Small intestine (tissue), 7 donors: ENCODE data around the gene DLK1. TPM values are rescaled to one million over a fixed set of nuclear protein-coding genes. Genes with fewer than 3 reads are reported as not detected.

Experiments used
- DNase-seq, 2 donors: peaks; one replicate each; pipeline versions ENCODE4 v3.0.0 to v3.0.0-alpha.2; 2013
- FAIRE-seq: peaks from 2 replicates; lab custom pipeline; 2012; peaks lifted over from hg19 to GRCh38; lab: Jason Lieb, UNC
- H3K27ac ChIP-seq, 3 donors: one replicate each; pipeline ENCODE4 v1.5.1; 2013; ENCODE audit warnings: low read length in 2 of 3, mild to moderate bottlenecking in 2 of 3, control low read depth in 1 of 3, inconsistent platforms in 1 of 3, low read depth in 1 of 3, moderate library complexity in 1 of 3
- H3K27me3 ChIP-seq, 3 donors: one replicate each; pipeline ENCODE4 v1.6.1; 2013; ENCODE audit warnings: low read length in 3 of 3, inconsistent platforms in 1 of 3; ENCODE audit not compliant: control insufficient read depth in 3 of 3, insufficient read depth in 3 of 3
- H3K36me3 ChIP-seq, 3 donors: one replicate each; pipeline ENCODE4 v1.6.1; 2013; ENCODE audit warnings: low read length in 3 of 3, inconsistent platforms in 1 of 3, low read depth in 1 of 3, mild to moderate bottlenecking in 1 of 3, moderate library complexity in 1 of 3; ENCODE audit not compliant: control insufficient read depth in 3 of 3, insufficient read depth in 2 of 3
- H3K4me1 ChIP-seq, 3 donors: one replicate each; pipeline ENCODE4 v1.6.1; 2013; ENCODE audit warnings: low read length in 2 of 3, inconsistent platforms in 1 of 3, low read depth in 1 of 3, mild to moderate bottlenecking in 1 of 3, moderate library complexity in 1 of 3; ENCODE audit not compliant: control insufficient read depth in 3 of 3, insufficient read depth in 2 of 3
- H3K4me3 ChIP-seq, 3 donors: one replicate each; pipeline ENCODE4 v1.5.1; 2013; ENCODE audit warnings: low read length in 3 of 3, control low read depth in 1 of 3, inconsistent platforms in 1 of 3, low read depth in 1 of 3, mild to moderate bottlenecking in 1 of 3, moderate library complexity in 1 of 3
- H3K9me3 ChIP-seq, 2 donors: one replicate each; pipeline ENCODE4 v1.6.1; 2013; ENCODE audit warnings: low read depth in 1 of 2, low read length in 1 of 2; ENCODE audit not compliant: control insufficient read depth in 2 of 2, insufficient read depth in 1 of 2
- WGBS, 3 donors: extraction: QIAGEN DNeasy Blood & Tissue Kit; methylation state at CpG; one replicate each; pipeline ENCODE4 v1.1.7; 2013; 5-methylcytosine and 5-hydroxymethylcytosine counted together
- polyA plus RNA-seq, 4 donors: library from polyadenylated mRNA; stranded (reverse) in 3 of 4; unstranded in 1 of 4; fragments of 200-250 nt in 3 of 4; fragments of 120-200 nt in 1 of 4; gene quantifications; one replicate each; pipeline versions ENCODE4 v1.2.1 to v1.2.3, GENCODE V29; 2013
- donor health status: healthy with polysubstance abuse.
- donor health status: control.
- donor health status: control.
- donor health status: Bipolar disorder and iron deficiency.
- donor health status: healthy.

DLK1 gene
- polyA plus RNA-seq, 4 donors: 0.04 to 7.9 (median 0.72) TPM

- no peak for DNase-seq
- no peak for FAIRE-seq
- Histone ChIP-seq H3K4me3 (no peak overlapping the region), H3K4me1 (peaks cover 0 to 12% (median 0%) of the 10 kb centered on the region in 3 donors), H3K27ac (no peak overlapping the region), H3K36me3 (no peaks in the 10 kb centered on the region), H3K9me3 (peaks cover 0 to 5% of the 10 kb centered on the region in 2 donors), H3K27me3 (peaks cover 0 to 15% (median 0%) of the 10 kb centered on the region in 3 donors)
- WGBS, 3 donors: 42 to 76% (median 55%) methylated on average over 7 of the region's 7 CpGs
Observed at GRCh38 chr14:100712490-100712889, 14.2 kb upstream of the DLK1 start.

DNA sequence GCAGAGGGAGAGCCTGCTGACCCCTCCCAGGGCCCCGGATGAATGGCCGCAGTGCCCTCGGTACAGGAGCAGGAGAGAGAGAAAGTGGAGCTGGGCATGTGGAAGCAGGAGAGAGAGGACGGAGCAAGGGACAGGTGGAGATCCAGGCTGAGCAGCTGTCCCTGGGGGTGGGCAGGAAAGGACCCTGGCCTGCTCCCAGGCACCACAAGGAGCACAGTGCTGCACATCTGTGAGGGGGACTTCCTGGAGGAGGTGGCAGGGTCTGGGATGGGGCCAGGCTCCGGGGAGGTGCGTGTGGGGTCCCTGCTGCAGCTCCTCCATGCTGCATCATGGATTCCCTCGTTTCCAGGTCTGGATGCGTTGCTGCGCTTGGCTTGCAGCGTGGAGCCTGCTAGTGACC lies 13.0 kb upstream of the DLK1 start:
- Histone ChIP-seq H3K27ac (no peak overlapping the region), H3K4me3 (no peak overlapping the region), H3K4me1 (peaks cover 0 to 6% (median 0%) of the 10 kb centered on the region in 3 donors), H3K27me3 (peaks cover 0 to 13% (median 0%) of the 10 kb centered on the region in 3 donors), H3K36me3 (no peaks in the 10 kb centered on the region), H3K9me3 (peaks cover 0 to 5% of the 10 kb centered on the region in 2 donors)
- DNase-seq (no peak), FAIRE-seq (no peak)
- WGBS, 3 donors: 65 to 76% (median 73%) methylated on average over 10 of the region's 10 CpGs

DNA sequence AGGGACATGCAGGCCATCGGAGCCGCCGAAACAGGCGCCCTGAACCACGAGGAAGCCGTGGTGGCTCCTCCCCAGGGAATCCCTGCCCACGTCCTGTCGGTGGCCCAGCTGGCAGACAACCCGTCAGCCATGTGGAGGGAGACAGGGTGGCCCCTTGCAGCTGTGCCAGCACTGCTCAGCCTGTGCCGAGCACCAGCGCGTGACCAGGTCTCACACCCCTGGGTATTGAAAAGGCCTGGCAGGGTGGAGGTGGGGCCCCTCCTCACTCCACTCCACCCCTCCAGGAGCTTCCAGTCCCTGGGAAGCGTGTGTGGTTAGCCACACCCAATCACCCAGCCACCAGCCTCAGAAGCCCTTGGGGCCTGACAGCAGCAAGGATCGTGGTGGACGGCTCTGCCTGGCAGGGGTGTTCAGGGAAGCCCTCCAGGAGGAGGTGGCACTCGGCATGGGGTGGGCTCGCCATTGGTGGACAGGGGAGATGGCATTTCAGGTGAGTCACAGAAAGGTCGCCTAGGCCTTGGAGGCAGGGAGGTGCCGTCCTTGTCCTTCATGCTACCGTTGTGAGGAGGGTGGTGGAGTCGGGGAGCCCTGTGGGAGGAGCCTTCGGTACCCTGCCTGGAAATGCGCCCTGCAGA lies 12.3 kb upstream of the DLK1 start:
- DNase-seq (no peak), FAIRE-seq (no peak)
- H3K36me3 ChIP-seq: no peaks in the 10 kb centered on the region
- WGBS, 3 donors: 53 to 56% (median 53%) methylated on average over 23 of the region's 23 CpGs
- no peak overlapping the region for H3K27ac ChIP-seq
- H3K4me1 ChIP-seq: no peaks in the 10 kb centered on the region
- no peak overlapping the region for H3K4me3 ChIP-seq
- peaks cover 0 to 11% (median 0%) of the 10 kb centered on the region in 3 donors for H3K27me3 ChIP-seq
- H3K9me3 ChIP-seq: peaks cover 0 to 5% of the 10 kb centered on the region in 2 donors

DNA sequence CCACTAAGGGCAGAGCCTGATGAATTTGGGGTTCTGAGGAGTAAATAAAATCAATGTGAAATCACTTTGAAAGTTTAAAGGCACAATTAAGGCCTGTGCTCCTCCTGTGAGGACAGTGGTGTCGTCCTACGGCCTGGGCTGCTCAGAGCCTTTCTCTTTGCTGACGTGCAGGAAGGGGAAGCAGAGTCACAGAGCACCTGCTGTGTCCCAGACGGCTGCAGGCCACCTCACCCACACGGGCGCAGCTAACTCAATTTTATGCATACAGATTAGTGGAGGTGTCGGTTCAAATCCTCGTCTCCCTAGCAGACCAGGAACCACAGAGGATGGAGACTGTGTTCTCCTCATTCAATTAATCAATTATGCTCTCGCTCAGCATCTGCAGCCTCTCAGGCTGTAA lies 11.4 kb upstream of the DLK1 start:
- H3K27ac ChIP-seq: no peak overlapping the region
- FAIRE-seq (no peak), DNase-seq (no peak)
- peaks cover 0 to 5% of the 10 kb centered on the region in 2 donors for H3K9me3 ChIP-seq
- H3K36me3 ChIP-seq: no peaks in the 10 kb centered on the region
- WGBS, 3 donors: 67 to 85% (median 78%) methylated on average over 9 of the region's 9 CpGs
- peaks cover 0 to 12% (median 0%) of the 10 kb centered on the region in 3 donors for H3K27me3 ChIP-seq
- H3K4me3 ChIP-seq: no peak overlapping the region
- no peaks in the 10 kb centered on the region for H3K4me1 ChIP-seq

DNA sequence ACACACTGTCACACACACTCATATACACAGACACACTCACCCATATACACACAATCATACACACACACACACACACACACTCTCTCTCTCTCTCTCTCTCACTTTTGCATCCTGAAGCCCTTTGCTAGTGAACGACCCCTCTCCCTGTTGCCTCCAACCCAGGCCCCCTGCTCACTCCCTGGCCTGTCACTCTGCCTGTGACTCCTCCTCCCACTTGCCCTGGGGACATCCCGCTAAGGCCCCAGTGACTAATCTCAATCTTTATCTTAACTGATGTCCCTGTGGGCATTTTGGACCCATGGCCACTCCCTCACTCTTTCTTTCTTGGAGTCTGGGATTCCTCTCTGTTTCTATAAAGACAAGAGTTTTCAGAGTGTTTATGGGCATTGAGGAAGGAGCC lies 10.9 kb upstream of the DLK1 start:
- Histone ChIP-seq H3K27me3 (peaks cover 0 to 14% (median 0%) of the 10 kb centered on the region in 3 donors), H3K4me3 (no peak overlapping the region), H3K4me1 (no peaks in the 10 kb centered on the region), H3K27ac (no peak overlapping the region), H3K9me3 (peaks cover 0 to 5% of the 10 kb centered on the region in 2 donors), H3K36me3 (no peaks in the 10 kb centered on the region)
- FAIRE-seq (no peak), DNase-seq (no peak)
- WGBS, 3 donors: 55 to 82% (median 64%) methylated on average over 2 of the region's 2 CpGs

GRCh38 chr14:100717386-100717785 lies 9.3 kb upstream of the DLK1 start:
- H3K27ac ChIP-seq: no peak overlapping the region
- no peak for FAIRE-seq
- H3K4me1 ChIP-seq: no peaks in the 10 kb centered on the region
- no peak for DNase-seq
- no peaks in the 10 kb centered on the region for H3K36me3 ChIP-seq
- WGBS, 3 donors: 60 to 81% (median 71%) methylated on average over 11 to 12 of the region's 12 CpGs
- H3K4me3 ChIP-seq: no peak overlapping the region
- H3K27me3 ChIP-seq: peaks cover 0 to 22% (median 0%) of the 10 kb centered on the region in 3 donors
- H3K9me3 ChIP-seq: peaks cover 0 to 5% of the 10 kb centered on the region in 2 donors

- H3K4me1 ChIP-seq: no peaks in the 10 kb centered on the region
- no peak overlapping the region for H3K27ac ChIP-seq
- no peaks in the 10 kb centered on the region for H3K36me3 ChIP-seq
- FAIRE-seq: no peak
- 44 to 69% (median 50%) methylated on average over 13 of the region's 13 CpGs for WGBS, 3 donors
- no peak overlapping the region for H3K4me3 ChIP-seq
- H3K9me3 ChIP-seq: peaks cover 0 to 5% of the 10 kb centered on the region in 2 donors
- DNase-seq: no peak
- peaks cover 2 to 46% (median 4%) of the 10 kb centered on the region in 3 donors for H3K27me3 ChIP-seq
Observed at GRCh38 chr14:100719976-100720520, 6.6 kb upstream of the DLK1 start.

GRCh38 chr14:100721568-100721967 lies 5.1 kb upstream of the DLK1 start:
- H3K27ac ChIP-seq: no peak overlapping the region
- H3K27me3 ChIP-seq: peaks cover 2 to 59% (median 14%) of the 10 kb centered on the region in 3 donors

More at GRCh38 chr14:100721568-100721967, 5.1 kb upstream of the DLK1 start:
- Histone ChIP-seq H3K4me3 (no peak overlapping the region), H3K4me1 (no peaks in the 10 kb centered on the region), H3K36me3 (no peaks in the 10 kb centered on the region), H3K9me3 (no peaks in the 10 kb centered on the region)
- WGBS, 3 donors: 59 to 68% (median 68%) methylated on average over 5 of the region's 5 CpGs
- FAIRE-seq: no peak
- no peak for DNase-seq
